ENCODE data around the gene SNCG. TPM values are rescaled to one million over a fixed set of nuclear protein-coding genes. Genes with fewer than 3 reads are reported as not detected.
A peak's percentile ranks its signal among the peaks of the same experiment; 100 is the strongest.

Gene SNCG
- total RNA-seq, 2 experiments from 2014 or later, result not detected

GRCh38 chr10:86960003-86960862 lies 1.8 kb downstream of the SNCG start:
- CTCF ChIA-PET (ENCODE audit: unreplicated experiment), result no interaction called here
- Histone ChIP-seq H4K20me1 (ENCODE audit: insufficient read depth, low read length) (no peaks in the 10 kb centered on the region), H3K4me2 (ENCODE audit: low read length) (no peak overlapping the region), H3K79me2 (ENCODE audit: insufficient read depth, low read depth, low read length) (no peaks in the 10 kb centered on the region), H3K9me3 (ENCODE audit: low read length) (no peaks in the 10 kb centered on the region), H3K36me3 (ENCODE audit: insufficient read depth, low read length) (no peaks in the 10 kb centered on the region), H2AFZ (ENCODE audit: low read length) (no peak overlapping the region), H3K4me3 (ENCODE audit: low read depth, low read length, poor library complexity, severe bottlenecking) (no peak overlapping the region), H3K4me1 (ENCODE audit: insufficient read depth, low read length, poor library complexity, severe bottlenecking) (no peaks in the 10 kb centered on the region), H3K27ac (ENCODE audit: low read depth, low read length, poor library complexity, severe bottlenecking) (no peak overlapping the region), H3K9me2 (ENCODE audit: insufficient read depth, low read length) (no peaks in the 10 kb centered on the region)
- TF ChIP-seq EZH2phosphoT487 (IDR thresholded peaks at IDR 0.05; ENCODE audit: borderline replicate concordance, low read depth, low read length) (no peak), CTCF (conservative IDR thresholded peaks at IDR 0.05; ENCODE audit: low read length) (peak; percentile 81)
- peak; percentile 66 for DNase-seq (ENCODE audit: low spot score)
- POLR2A ChIA-PET, result interaction anchor here (0.6 kb wide), 1 partner anchor 1102 kb away, joined by 6 read pairs; no protein-coding TSS in a partner anchor
- BruUV-seq (replicated peaks), result no TSS peak
- intact Hi-C loops (cut with micrococcal nuclease; ENCODE audit: unreplicated experiment), result loop anchor here (10.0 kb wide), 1 partner anchor 245 kb away; no protein-coding TSS in a partner anchor

GRCh38 chr10:86960863-86961434 lies 2.5 kb downstream of the SNCG start:
- H3K4me3 ChIP-seq (ENCODE audit: low read depth, low read length, poor library complexity, severe bottlenecking), result no peak overlapping the region
- no peak overlapping the region for H3K4me2 ChIP-seq (ENCODE audit: low read length)
- H3K36me3 ChIP-seq (ENCODE audit: insufficient read depth, low read length), result no peaks in the 10 kb centered on the region
- POLR2A ChIA-PET, result no interaction called here
- intact Hi-C loops (cut with micrococcal nuclease; ENCODE audit: unreplicated experiment), result loop anchor here (10.0 kb wide), 1 partner anchor 246 kb away; no protein-coding TSS in a partner anchor
- H3K4me1 ChIP-seq (ENCODE audit: insufficient read depth, low read length, poor library complexity, severe bottlenecking), result no peaks in the 10 kb centered on the region
- H3K79me2 ChIP-seq (ENCODE audit: insufficient read depth, low read depth, low read length), result no peaks in the 10 kb centered on the region
- no peak for TF ChIP-seq EZH2phosphoT487 (IDR thresholded peaks at IDR 0.05; ENCODE audit: borderline replicate concordance, low read depth, low read length)
- no peak for TF ChIP-seq CTCF (conservative IDR thresholded peaks at IDR 0.05; ENCODE audit: low read length)
- H3K9me2 ChIP-seq (ENCODE audit: insufficient read depth, low read length), result no peaks in the 10 kb centered on the region
- no peak for DNase-seq (ENCODE audit: low spot score)
- no TSS peak for BruUV-seq (replicated peaks)
- CTCF ChIA-PET (ENCODE audit: unreplicated experiment), result no interaction called here
- no peaks in the 10 kb centered on the region for H4K20me1 ChIP-seq (ENCODE audit: insufficient read depth, low read length)
- H3K9me3 ChIP-seq (ENCODE audit: low read length), result no peaks in the 10 kb centered on the region
- no peak overlapping the region for H3K27ac ChIP-seq (ENCODE audit: low read depth, low read length, poor library complexity, severe bottlenecking)
- H2AFZ ChIP-seq (ENCODE audit: low read length), result no peak overlapping the region
